Adrenal gland (tissue), 12 donors: ENCODE measurements around the gene UBE3D. TPM values are rescaled to one million over a fixed set of nuclear protein-coding genes. Genes with fewer than 3 reads are reported as not detected.

Experiments used
- DNase-seq, 7 donors: peaks; one replicate each; pipeline ENCODE4 v3.0.0-alpha.2; 2019 to 2020
- H3K27ac ChIP-seq, 5 donors: fragments of 200-600 bp; sonication (generic) in 4 of 5; 1 replicate in 3 of 5; 2 replicates in 2 of 5; pipeline versions ENCODE4 v1.5.1 to v1.8.0; 2016 to 2020; ENCODE audit warnings: mild to moderate bottlenecking in 1 of 5
- H3K27me3 ChIP-seq: fragments of 200-600 bp; 2 replicates; pipeline ENCODE4 v1.8.0; 2021
- H3K36me3 ChIP-seq, 2 donors: fragments of 200-600 bp; replicated peaks in 1 of 2; 1 replicate in 1 of 2; 2 replicates in 1 of 2; pipeline versions ENCODE4 v1.5.1 to v1.8.0; 2018 to 2022
- H3K4me1 ChIP-seq, 2 donors: fragments of 200-600 bp; replicated peaks in 1 of 2; 1 replicate in 1 of 2; 2 replicates in 1 of 2; pipeline versions ENCODE4 v1.5.1 to v1.8.0; 2018 to 2021
- H3K4me3 ChIP-seq, 4 donors: fragments of 200-600 bp; sonication (generic) in 3 of 4; one replicate each; pipeline ENCODE4 v1.5.1; 2016 to 2018
- H3K9me3 ChIP-seq, 3 donors: fragments of 200-600 bp; sonication (generic) in 1 of 3; replicated peaks in 1 of 3; 1 replicate in 2 of 3; 2 replicates in 1 of 3; pipeline versions ENCODE4 v1.5.1 to v1.8.0; 2016 to 2021
- POLR2A ChIP-seq, 2 donors: fragments of 450-650 bp; IDR thresholded peaks; one replicate each; pipeline ENCODE4 v1.6.1; 2017; ENCODE audit warnings: antibody characterized with exemption in 2 of 2, mild to moderate bottlenecking in 2 of 2, moderate library complexity in 1 of 2
- WGBS, 4 donors: extraction: QIAGEN DNeasy Blood & Tissue Kit in 2 of 4; methylation state at CpG; one replicate each; pipeline versions ENCODE4 v1.1.5 to v1.1.7; 2013 to 2017; 5-methylcytosine and 5-hydroxymethylcytosine counted together
- intact Hi-C, 2 donors: fragments of 100-400 bp; cut with DNase I; formaldehyde crosslinking; loops; one replicate each; pipeline versions ENCODE4 v1.14.1 to v1.15.0; 2022 to 2023
- polyA plus RNA-seq, 3 donors: library from polyadenylated mRNA; stranded (reverse); fragments of 200-250 nt in 2 of 3; fragments of 350-450 nt in 1 of 3; fragmentation: Illumina TruSeq in 1 of 3; extraction: RNeasy Lipid Tissue Mini Kit (QIAGEN cat#74804) in 1 of 3; gene quantifications; one replicate each; pipeline ENCODE4 v1.2.3, GENCODE V29; 2013 to 2014
- total RNA-seq, 9 donors: library from RNA; depleted of rRNA in 4 of 9; stranded (reverse); fragments of >200 nt in 4 of 9; fragments of 120-200 nt in 1 of 9; fragmentation: NEBNext Ultra II Directional in 1 of 9; extraction: Animal tissue kit (Norgen Biotek cat#: 25700) in 1 of 9; gene quantifications; one replicate each; pipeline versions ENCODE4 v1.1.0 to v1.2.4, GENCODE V29; 2013 to 2023
- TF ChIP-seq, protein P1 (sequence below), 6 experiments: fragments of 450-650 bp in 4 of 6; fragments of 200-600 bp in 2 of 6; sonication (generic) in 1 of 6; IDR thresholded peaks; 1 replicate in 5 of 6; 2 replicates in 1 of 6; pipeline versions ENCODE4 v1.5.1 to v1.8.0; 2016 to 2021; ENCODE audit warnings: antibody characterized with exemption in 6 of 6, mild to moderate bottlenecking in 2 of 6, moderate library complexity in 1 of 6
- donor health status: healthy with polysubstance abuse.
- donor health status: Bipolar disorder and iron deficiency.
- donor health status: DM: yes; HTN: yes; CAD: no.
- donor health status: DM: no; HTN: no; CAD: no.
- donor health status: DM: no; HTN: no; CAD: no.
- donor health status: DM: yes; HTN: yes; CAD: no.

UBE3D gene
- total and polyA plus RNA-seq, 12 donors = 1.3 to 15.9 (median 7.7) TPM

DNA sequence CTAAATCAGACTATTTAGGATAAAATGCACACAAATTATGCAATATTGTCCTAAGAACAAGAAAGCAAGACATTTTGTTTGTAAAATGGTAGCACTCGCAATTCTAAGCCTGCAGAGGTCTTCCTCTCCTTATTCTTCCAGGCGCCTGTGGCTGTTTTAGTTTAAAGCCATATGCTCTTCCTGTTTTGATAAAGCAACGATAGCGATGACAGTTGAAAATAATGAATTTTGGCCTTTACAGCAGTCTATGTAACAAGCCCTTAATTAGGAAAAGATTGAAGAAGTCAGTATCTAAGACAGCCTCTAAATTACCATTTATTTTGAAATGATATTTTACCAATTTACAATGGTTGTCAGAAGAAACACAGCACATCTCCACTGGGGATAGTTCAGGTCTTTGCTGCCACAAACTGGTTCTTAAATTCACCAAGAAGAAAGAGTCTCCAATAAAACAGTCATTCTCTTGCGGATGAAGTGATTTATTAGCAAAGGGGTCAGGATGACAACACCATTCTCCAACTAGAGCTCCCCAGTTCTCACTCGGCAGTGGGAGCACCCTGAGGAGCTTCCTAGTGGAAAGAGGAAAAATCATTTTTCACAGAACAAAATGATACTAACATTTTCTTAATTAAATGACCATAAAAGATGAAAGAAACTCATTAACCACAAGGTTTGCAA lies 21.4 kb downstream of the UBE3D start:
- Histone ChIP-seq H3K9me3 (no peaks in the 10 kb centered on the region), H3K4me3 (no peak overlapping the region), H3K27ac (no peak overlapping the region), H3K27me3 (no peaks in the 10 kb centered on the region), H3K36me3 (no peaks in the 10 kb centered on the region), H3K4me1 (no peaks in the 10 kb centered on the region)
- no peak for TF ChIP-seq POLR2A (IDR thresholded peaks at IDR 0.05)
- TF ChIP-seq, protein P1, sequence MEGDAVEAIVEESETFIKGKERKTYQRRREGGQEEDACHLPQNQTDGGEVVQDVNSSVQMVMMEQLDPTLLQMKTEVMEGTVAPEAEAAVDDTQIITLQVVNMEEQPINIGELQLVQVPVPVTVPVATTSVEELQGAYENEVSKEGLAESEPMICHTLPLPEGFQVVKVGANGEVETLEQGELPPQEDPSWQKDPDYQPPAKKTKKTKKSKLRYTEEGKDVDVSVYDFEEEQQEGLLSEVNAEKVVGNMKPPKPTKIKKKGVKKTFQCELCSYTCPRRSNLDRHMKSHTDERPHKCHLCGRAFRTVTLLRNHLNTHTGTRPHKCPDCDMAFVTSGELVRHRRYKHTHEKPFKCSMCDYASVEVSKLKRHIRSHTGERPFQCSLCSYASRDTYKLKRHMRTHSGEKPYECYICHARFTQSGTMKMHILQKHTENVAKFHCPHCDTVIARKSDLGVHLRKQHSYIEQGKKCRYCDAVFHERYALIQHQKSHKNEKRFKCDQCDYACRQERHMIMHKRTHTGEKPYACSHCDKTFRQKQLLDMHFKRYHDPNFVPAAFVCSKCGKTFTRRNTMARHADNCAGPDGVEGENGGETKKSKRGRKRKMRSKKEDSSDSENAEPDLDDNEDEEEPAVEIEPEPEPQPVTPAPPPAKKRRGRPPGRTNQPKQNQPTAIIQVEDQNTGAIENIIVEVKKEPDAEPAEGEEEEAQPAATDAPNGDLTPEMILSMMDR (IDR thresholded peaks at IDR 0.05) = no peak
- intact Hi-C loops = no loop called here
- 83 to 85% (median 84%) methylated on average over 6 of the region's 6 CpGs for WGBS, 4 donors
- no peak for DNase-seq

DNA sequence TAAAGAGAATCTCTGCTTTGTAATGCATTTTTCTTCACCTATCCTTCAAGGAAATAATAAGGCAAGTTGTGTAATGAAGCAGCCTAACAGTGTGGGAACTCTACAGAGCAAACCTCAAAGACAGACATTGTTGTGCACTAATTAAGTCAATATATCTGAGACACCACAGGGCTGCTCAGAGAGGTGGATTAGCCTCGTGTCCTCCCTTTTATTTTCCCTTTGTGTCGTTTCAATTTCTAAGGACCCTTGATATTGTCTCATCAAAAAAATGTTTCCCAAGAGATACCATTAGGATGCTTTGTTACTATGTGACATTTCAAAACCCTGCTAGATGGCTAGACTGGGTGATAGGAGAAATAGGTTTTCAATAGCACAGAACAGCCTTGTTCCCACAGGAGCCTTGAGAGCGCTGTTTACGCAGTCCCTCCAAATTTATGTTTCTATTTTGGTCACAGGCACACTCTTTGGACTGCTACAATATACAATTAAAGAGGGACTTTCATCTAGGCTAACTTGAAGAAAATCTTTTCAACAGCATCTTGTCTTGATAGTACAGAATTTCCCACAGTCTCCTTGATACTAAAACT lies 23.1 kb downstream of the UBE3D start:
- Histone ChIP-seq H3K9me3 (no peaks in the 10 kb centered on the region), H3K4me1 (no peaks in the 10 kb centered on the region), H3K27me3 (no peaks in the 10 kb centered on the region), H3K4me3 (no peak overlapping the region), H3K27ac (no peak overlapping the region), H3K36me3 (no peaks in the 10 kb centered on the region)
- TF ChIP-seq, protein P1 (IDR thresholded peaks at IDR 0.05) = no peak
- no peak for TF ChIP-seq POLR2A (IDR thresholded peaks at IDR 0.05)
- intact Hi-C loops = no loop called here
- no peak for DNase-seq
- WGBS, 4 donors = 77 to 91% (median 86%) methylated on average over 4 of the region's 4 CpGs

DNA sequence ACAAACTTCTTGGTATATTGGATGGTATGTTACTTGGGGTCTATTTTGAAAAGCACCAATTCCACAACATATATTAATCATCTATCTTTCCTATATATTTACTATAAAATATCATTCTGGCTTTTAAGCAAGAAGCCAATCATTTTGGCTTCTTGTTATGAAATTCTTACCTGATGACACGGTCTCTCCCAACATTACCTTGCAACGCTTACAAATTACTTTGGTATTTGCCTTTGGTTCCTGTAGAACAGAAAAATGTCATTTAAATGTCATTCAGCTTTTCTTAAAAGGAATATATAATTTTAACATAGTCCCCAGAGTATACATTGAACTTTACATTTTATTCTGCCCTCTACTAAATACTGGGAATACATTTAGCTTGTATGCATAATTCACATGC lies 27.4 kb downstream of the UBE3D start:
- no peaks in the 10 kb centered on the region for H3K4me1 ChIP-seq

DNA sequence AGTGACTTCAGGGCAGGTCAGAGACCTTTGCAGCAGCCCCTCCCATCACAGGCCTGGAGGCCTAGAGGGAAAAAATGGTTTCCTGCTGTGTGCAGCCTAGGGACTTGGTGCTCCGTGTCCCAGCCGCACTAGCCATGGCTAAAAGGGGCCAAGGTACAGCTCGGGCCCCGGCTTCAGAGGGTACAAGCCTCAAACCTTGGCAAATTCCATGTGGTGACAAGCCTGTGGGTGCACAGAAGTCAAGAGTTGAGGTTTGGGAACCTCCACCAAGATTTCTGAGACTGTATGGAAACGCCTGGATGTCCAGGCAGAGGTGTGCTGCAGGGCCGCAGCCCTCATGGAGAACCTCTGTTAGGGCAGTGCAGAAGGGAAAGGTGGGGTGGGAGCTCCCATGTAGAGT lies 34.0 kb downstream of the UBE3D start:
- no peaks in the 10 kb centered on the region for H3K4me1 ChIP-seq
- no peak overlapping the region for H3K27ac ChIP-seq
- DNase-seq = no peak
- no peaks in the 10 kb centered on the region for H3K36me3 ChIP-seq
- intact Hi-C loops = no loop called here
- 95 to 97% (median 96%) methylated on average over 6 of the region's 6 CpGs for WGBS, 4 donors
- TF ChIP-seq, protein P1 (IDR thresholded peaks at IDR 0.05) = no peak
- TF ChIP-seq POLR2A (IDR thresholded peaks at IDR 0.05) = no peak
- H3K4me3 ChIP-seq = no peak overlapping the region
- H3K27me3 ChIP-seq = no peaks in the 10 kb centered on the region
- H3K9me3 ChIP-seq = peaks cover 0 to 5% (median 0%) of the 10 kb centered on the region in 3 donors

More for the DNA sequence above, 27.4 kb downstream of the UBE3D start:
- H3K9me3 ChIP-seq = no peaks in the 10 kb centered on the region
- DNase-seq = no peak
- H3K4me3 ChIP-seq = no peak overlapping the region
- H3K36me3 ChIP-seq = no peaks in the 10 kb centered on the region
- TF ChIP-seq POLR2A (IDR thresholded peaks at IDR 0.05) = no peak
- TF ChIP-seq, protein P1 (IDR thresholded peaks at IDR 0.05) = no peak
- no peaks in the 10 kb centered on the region for H3K27me3 ChIP-seq
- intact Hi-C loops = no loop called here
- WGBS, 4 donors = 95 to 100% (median 97%) methylated on average over 2 of the region's 2 CpGs
- H3K27ac ChIP-seq = no peak overlapping the region
